Hepatocyte (in vitro differentiated cells): ENCODE results near the gene NOC2L. TPM values are rescaled to one million over a fixed set of nuclear protein-coding genes. Genes with fewer than 3 reads are reported as not detected.

Source experiments
- DNase-seq: peaks from one replicate; pipeline ENCODE4 v3.0.0-alpha.2; 2016; ENCODE audit warnings: low spot score
- H2AFZ ChIP-seq: fragments of 200-600 bp; sonication (generic); 2 replicates; pipeline ENCODE4 v1.6.0; 2016; ENCODE audit warnings: antibody characterized with exemption, mild to moderate bottlenecking
- H3K27ac ChIP-seq: fragments of 200-600 bp; sonication (generic); 2 replicates; pipeline ENCODE4 v1.5.1; 2016; ENCODE audit warnings: mild to moderate bottlenecking
- H3K27me3 ChIP-seq: fragments of 200-600 bp; sonication (generic); 2 replicates; pipeline ENCODE4 v1.6.1; 2016
- H3K36me3 ChIP-seq: fragments of 200-600 bp; sonication (generic); replicated peaks from 2 replicates; pipeline ENCODE4 v1.5.1; 2016; ENCODE audit warnings: low read depth; ENCODE audit not compliant: insufficient read depth
- H3K4me1 ChIP-seq: fragments of 200-600 bp; sonication (generic); 2 replicates; pipeline ENCODE4 v1.5.1; 2016; ENCODE audit warnings: mild to moderate bottlenecking, moderate library complexity; ENCODE audit not compliant: insufficient read depth
- H3K4me2 ChIP-seq: fragments of 200-600 bp; sonication (generic); 2 replicates; pipeline ENCODE4 v1.6.0; 2016
- H3K4me3 ChIP-seq: fragments of 200-600 bp; sonication (generic); 2 replicates; pipeline ENCODE4 v1.5.1; 2016; ENCODE audit warnings: mild to moderate bottlenecking
- H3K79me2 ChIP-seq: fragments of 200-600 bp; sonication (generic); 2 replicates; pipeline ENCODE4 v1.6.0; 2017; ENCODE audit warnings: mild to moderate bottlenecking
- H3K9me2 ChIP-seq: fragments of 200-600 bp; sonication (generic); replicated peaks from 2 replicates; pipeline ENCODE4 v1.6.0; 2017; ENCODE audit warnings: mild to moderate bottlenecking; ENCODE audit not compliant: insufficient read depth
- H3K9me3 ChIP-seq: fragments of 200-600 bp; sonication (generic); 2 replicates; pipeline ENCODE4 v1.5.1; 2016; ENCODE audit warnings: low read depth, mild to moderate bottlenecking
- H4K20me1 ChIP-seq: fragments of 200-600 bp; sonication (generic); 2 replicates; pipeline ENCODE4 v1.6.0; 2016; ENCODE audit warnings: mild to moderate bottlenecking; ENCODE audit not compliant: insufficient read depth, poor library complexity, severe bottlenecking
- CTCF ChIP-seq: fragments of 200-600 bp; sonication (generic); IDR thresholded peaks from 2 replicates; pipeline ENCODE4 v1.5.1; 2016; ENCODE audit warnings: antibody characterized with exemption, mild to moderate bottlenecking; ENCODE audit not compliant: poor library complexity
- EZH2 ChIP-seq: fragments of 200-600 bp; sonication (generic); IDR thresholded peaks from 2 replicates; pipeline ENCODE4 v1.6.1; 2016; ENCODE audit warnings: antibody characterized with exemption, mild to moderate bottlenecking, borderline replicate concordance
- EZH2phosphoT487 ChIP-seq: fragments of 200-600 bp; sonication (generic); IDR thresholded peaks from one replicate; pipeline ENCODE4 v1.6.1; 2018; ENCODE audit warnings: antibody characterized with exemption, mild to moderate bottlenecking, low read depth, moderate library complexity; ENCODE audit not compliant: unreplicated experiment, severe bottlenecking
- WGBS: methylation state at CpG from one replicate; pipeline ENCODE4 v1.1.6; 2016; ENCODE audit warnings: low lambda C conversion rate; ENCODE audit errors: missing lambda C conversion rate; 5-methylcytosine and 5-hydroxymethylcytosine counted together
- polyA plus RNA-seq: library from polyadenylated mRNA; unstranded; fragments of >200 nt; fragmentation: Nextera tagmentation; extraction: Ambion mirVana; gene quantifications from 2 replicates; pipeline ENCODE4 v1.2.1, GENCODE V29; 2016
- total RNA-seq: library from RNA; depleted of rRNA; stranded (reverse); fragments of >200 nt; gene quantifications from 2 replicates; pipeline ENCODE4 v1.2.3, GENCODE V29; 2014

Gene NOC2L
- total and polyA plus RNA-seq, 2 experiments from 2014 or later: 44.3 to 66.6 TPM

GRCh38 chr1:969260-969855 is 10.3 kb upstream of the NOC2L start:
- H4K20me1 ChIP-seq: no peaks in the 10 kb centered on the region
- no peak for DNase-seq
- H3K9me2 ChIP-seq: no peaks in the 10 kb centered on the region
- WGBS: 84% methylated on average over 15 of the region's 15 CpGs
- peaks cover 4% of the 10 kb centered on the region for H3K27me3 ChIP-seq
- H3K4me1 ChIP-seq: peaks cover 13% of the 10 kb centered on the region
- no peaks in the 10 kb centered on the region for H3K9me3 ChIP-seq
- no peak overlapping the region for H3K4me2 ChIP-seq
- no peak overlapping the region for H2AFZ ChIP-seq
- no peaks in the 10 kb centered on the region for H3K36me3 ChIP-seq
- no peaks in the 10 kb centered on the region for H3K79me2 ChIP-seq
- H3K27ac ChIP-seq: no peak overlapping the region
- TF ChIP-seq EZH2phosphoT487: no peak
- TF ChIP-seq EZH2: no peak
- TF ChIP-seq CTCF: no peak
- H3K4me3 ChIP-seq: no peak overlapping the region

- H3K27me3 ChIP-seq: peaks cover 4% of the 10 kb centered on the region
- no peak for DNase-seq
- no peak overlapping the region for H2AFZ ChIP-seq
- H3K4me1 ChIP-seq: peaks cover 13% of the 10 kb centered on the region
- H3K79me2 ChIP-seq: no peaks in the 10 kb centered on the region
- no peaks in the 10 kb centered on the region for H4K20me1 ChIP-seq
- peak overlapping the region; percentile 99 for H3K4me2 ChIP-seq
- H3K36me3 ChIP-seq: no peaks in the 10 kb centered on the region
- H3K9me2 ChIP-seq: no peaks in the 10 kb centered on the region
- no peaks in the 10 kb centered on the region for H3K9me3 ChIP-seq
- no peak overlapping the region for H3K4me3 ChIP-seq
- H3K27ac ChIP-seq: no peak overlapping the region
- WGBS: 84% methylated on average over 23 of the region's 23 CpGs
- TF ChIP-seq EZH2phosphoT487 (no peak), EZH2 (no peak), CTCF (no peak)
These were observed 8.6 kb upstream of the NOC2L start for GRCh38 chr1:967466-968343.

- WGBS: 3% methylated on average over 46 of the region's 60 CpGs
- Histone ChIP-seq H3K79me2 (no peaks in the 10 kb centered on the region), H3K27me3 (peaks cover 4% of the 10 kb centered on the region), H3K27ac (peak overlapping the region; percentile 91), H2AFZ (peak overlapping the region; percentile 77), H3K9me2 (no peaks in the 10 kb centered on the region), H3K4me2 (peak overlapping the region; percentile 99), H3K9me3 (no peaks in the 10 kb centered on the region), H3K4me3 (peak overlapping the region; percentile 48), H4K20me1 (no peaks in the 10 kb centered on the region), H3K36me3 (no peaks in the 10 kb centered on the region), H3K4me1 (peaks cover 13% of the 10 kb centered on the region)
- TF ChIP-seq EZH2phosphoT487 (no peak), EZH2 (no peak), CTCF (no peak)
- DNase-seq: peak; percentile 87
These were observed 7.7 kb upstream of the NOC2L start for GRCh38 chr1:966704-967300.
